H54 (cell line): Measurements from ENCODE around the gene CA12.

ENCODE experiments used
- DNase-seq: peaks from one replicate; pipeline ENCODE4 v3.0.0; 2011; ENCODE audit warnings: low spot score, mixed read lengths; ENCODE audit not compliant: insufficient read length
- FAIRE-seq: peaks from 3 replicates; lab custom pipeline; 2011; peaks lifted over from hg19 to GRCh38; lab: Jason Lieb, UNC
- POLR2A ChIP-seq: IDR thresholded peaks from 2 replicates; pipeline ENCODE4 v1.6.1; 2011; ENCODE audit warnings: low read depth, mild to moderate bottlenecking, low read length

Gene CA12

GRCh38 chr15:63378946-63379345 is 2.7 kb downstream of the CA12 start:
- DNase-seq (no peak), FAIRE-seq (no peak)
- no peak for TF ChIP-seq POLR2A

- no peak for TF ChIP-seq POLR2A
- DNase-seq (peak; percentile 36), FAIRE-seq (no peak)
Observed at GRCh38 chr15:63374686-63375520, 6.7 kb downstream of the CA12 start.

- DNase-seq (no peak), FAIRE-seq (no peak)
- no peak for TF ChIP-seq POLR2A
Observed at GRCh38 chr15:63373866-63374548, 7.6 kb downstream of the CA12 start.

- no peak for TF ChIP-seq POLR2A
- DNase-seq (no peak), FAIRE-seq (no peak)
Observed at GRCh38 chr15:63373330-63373729, 8.3 kb downstream of the CA12 start.

- FAIRE-seq = no peak
- no peak for TF ChIP-seq POLR2A
- DNase-seq = no peak
Observed at GRCh38 chr15:63372753-63373152, 8.9 kb downstream of the CA12 start.

GRCh38 chr15:63372018-63372705 is 9.5 kb downstream of the CA12 start:
- FAIRE-seq = no peak
- TF ChIP-seq POLR2A = peak; percentile 14; the same call in 1 of the 2 replicates
- peak; percentile 79 for DNase-seq

GRCh38 chr15:63371297-63371918 is 10.2 kb downstream of the CA12 start:
- DNase-seq (no peak), FAIRE-seq (no peak)
- no peak for TF ChIP-seq POLR2A

GRCh38 chr15:63370764-63371163 is 10.9 kb downstream of the CA12 start:
- no peak for FAIRE-seq
- DNase-seq = no peak
- no peak for TF ChIP-seq POLR2A

- no peak for TF ChIP-seq POLR2A
- FAIRE-seq (no peak), DNase-seq (no peak)
Observed at GRCh38 chr15:63369781-63370180, 11.9 kb downstream of the CA12 start.

- DNase-seq (no peak), FAIRE-seq (no peak)
- TF ChIP-seq POLR2A = no peak
Observed at GRCh38 chr15:63369296-63369695, 12.3 kb downstream of the CA12 start.

- TF ChIP-seq POLR2A = no peak
- no peak for FAIRE-seq
- no peak for DNase-seq
Observed at GRCh38 chr15:63368503-63368902, 13.1 kb downstream of the CA12 start.

GRCh38 chr15:63367900-63368299 is 13.7 kb downstream of the CA12 start:
- DNase-seq (no peak), FAIRE-seq (no peak)
- no peak for TF ChIP-seq POLR2A

- DNase-seq (no peak), FAIRE-seq (no peak)
- no peak for TF ChIP-seq POLR2A
Observed at GRCh38 chr15:63367390-63367789, 14.3 kb downstream of the CA12 start.

- DNase-seq (no peak), FAIRE-seq (no peak)
- no peak for TF ChIP-seq POLR2A
Observed at GRCh38 chr15:63366451-63366850, 15.2 kb downstream of the CA12 start.
